CD14-positive monocyte (primary cell): Measurements from ENCODE around the gene HACL1. TPM values are rescaled to one million over a fixed set of nuclear protein-coding genes. Genes with fewer than 3 reads are reported as not detected.

Experiments
- DNase-seq, 3 donors: peaks; one replicate each; pipeline ENCODE4 v3.0.0-alpha.2; 2011 to 2022
- H2AFZ ChIP-seq: 2 replicates; pipeline ENCODE4 v1.6.0; 2012; ENCODE audit warnings: mild to moderate bottlenecking, low read depth, low read length, inconsistent platforms; ENCODE audit not compliant: insufficient read depth, poor library complexity, severe bottlenecking
- H3K27ac ChIP-seq, 2 donors: 1 replicate in 1 of 2; 2 replicates in 1 of 2; pipeline ENCODE4 v1.5.1; 2012 to 2013; ENCODE audit warnings: low read length in 2 of 2, control low read depth in 1 of 2, inconsistent platforms in 1 of 2, low read depth in 1 of 2, mild to moderate bottlenecking in 1 of 2
- H3K27me3 ChIP-seq, 2 donors: one replicate each; pipeline versions ENCODE4 v1.6.0 to v1.6.1; 2011 to 2013; ENCODE audit warnings: low read length in 2 of 2; ENCODE audit not compliant: control insufficient read depth in 2 of 2, insufficient read depth in 2 of 2
- H3K36me3 ChIP-seq, 2 donors: replicated peaks in 1 of 2; 1 replicate in 1 of 2; 2 replicates in 1 of 2; pipeline versions ENCODE4 v1.5.1 to v1.6.1; 2012 to 2013; ENCODE audit warnings: low read length in 2 of 2, control low read depth in 1 of 2, inconsistent platforms in 1 of 2, mild to moderate bottlenecking in 1 of 2; ENCODE audit not compliant: insufficient read depth in 2 of 2, control insufficient read depth in 1 of 2
- H3K4me1 ChIP-seq, 2 donors: 1 replicate in 1 of 2; 2 replicates in 1 of 2; pipeline versions ENCODE4 v1.5.1 to v1.6.1; 2012 to 2013; ENCODE audit warnings: low read length in 2 of 2, control low read depth in 1 of 2, inconsistent platforms in 1 of 2, mild to moderate bottlenecking in 1 of 2, moderate library complexity in 1 of 2; ENCODE audit not compliant: insufficient read depth in 2 of 2, control insufficient read depth in 1 of 2
- H3K4me2 ChIP-seq: replicated peaks from 2 replicates; pipeline ENCODE3; 2012; ENCODE audit warnings: low read length, moderate library complexity, mild to moderate bottlenecking; ENCODE audit not compliant: poor library complexity, severe bottlenecking; ENCODE audit errors: extremely low read depth
- H3K4me3 ChIP-seq, 3 experiments: fragments of 200-600 bp in 1 of 3; sonication (generic) in 1 of 3; replicated peaks in 1 of 3; 1 replicate in 2 of 3; 2 replicates in 1 of 3; pipeline ENCODE4 v1.5.1; 2011 to 2013; ENCODE audit warnings: low read length in 3 of 3, mild to moderate bottlenecking in 3 of 3, control low read depth in 2 of 3, low read depth in 2 of 3, inconsistent platforms in 1 of 3, moderate library complexity in 1 of 3
- H3K79me2 ChIP-seq: 2 replicates; pipeline ENCODE4 v1.6.0; 2012; ENCODE audit warnings: mild to moderate bottlenecking, control low read depth, inconsistent platforms, low read length, moderate library complexity; ENCODE audit not compliant: insufficient read depth
- H3K9ac ChIP-seq: 2 replicates; pipeline ENCODE4 v1.6.0; 2017; ENCODE audit warnings: low read length, mild to moderate bottlenecking; ENCODE audit not compliant: insufficient read depth, poor library complexity, severe bottlenecking
- H3K9me3 ChIP-seq, 2 donors: replicated peaks in 1 of 2; 1 replicate in 1 of 2; 2 replicates in 1 of 2; pipeline versions ENCODE4 v1.5.1 to v1.6.1; 2012 to 2013; ENCODE audit warnings: low read length in 2 of 2, control low read depth in 1 of 2; ENCODE audit not compliant: control insufficient read depth in 1 of 2, insufficient read depth in 1 of 2
- H4K20me1 ChIP-seq: 2 replicates; pipeline ENCODE4 v1.6.0; 2012; ENCODE audit warnings: mild to moderate bottlenecking, low read length, control low read depth, moderate library complexity; ENCODE audit not compliant: insufficient read depth
- H3K27ac Mint-ChIP-seq, 7 donors: one replicate each; pipeline ENCODE4 v1.8.0; 2020; ENCODE audit warnings: mild to moderate bottlenecking in 7 of 7, mixed read lengths in 7 of 7, moderate library complexity in 6 of 7, inconsistent platforms in 2 of 7
- H3K27me3 Mint-ChIP-seq, 3 donors: one replicate each; pipeline ENCODE4 v1.8.0; 2021 to 2022; ENCODE audit warnings: low read depth in 3 of 3, mild to moderate bottlenecking in 3 of 3, mixed read lengths in 3 of 3, moderate library complexity in 3 of 3, inconsistent platforms in 1 of 3
- H3K36me3 Mint-ChIP-seq, 2 donors: one replicate each; pipeline ENCODE4 v1.8.0; 2020; ENCODE audit warnings: mixed read lengths in 2 of 2, inconsistent platforms in 1 of 2, mild to moderate bottlenecking in 1 of 2
- H3K4me1 Mint-ChIP-seq: one replicate; pipeline ENCODE4 v1.8.0; 2020; ENCODE audit warnings: mild to moderate bottlenecking, mixed read lengths
- H3K4me3 Mint-ChIP-seq, 2 donors: one replicate each; pipeline ENCODE4 v1.8.0; 2020; ENCODE audit warnings: mild to moderate bottlenecking in 2 of 2, mixed read lengths in 2 of 2, moderate library complexity in 1 of 2
- H3K9me3 Mint-ChIP-seq, 7 donors: one replicate each; pipeline ENCODE4 v1.8.0; 2020 to 2022; ENCODE audit warnings: mixed read lengths in 7 of 7, mild to moderate bottlenecking in 6 of 7, moderate library complexity in 6 of 7, inconsistent platforms in 2 of 7
- CTCF ChIP-seq: fragments of 200-600 bp; IDR thresholded peaks from one replicate; pipeline ENCODE4 v1.8.0; 2022; ENCODE audit warnings: antibody characterized with exemption, mild to moderate bottlenecking
- WGBS: methylation state at CpG from one replicate; pipeline ENCODE4 v1.1.5; 2013; ENCODE audit warnings: missing lambda C conversion rate; ENCODE audit not compliant: insufficient coverage; 5-methylcytosine and 5-hydroxymethylcytosine counted together
- intact Hi-C, 2 donors: fragments of 100-400 bp; cut with micrococcal nuclease; formaldehyde crosslinking; loops; one replicate each; pipeline versions ENCODE4 v1.15.0 to v1.15.1; 2023
- polyA plus RNA-seq, 3 donors: library from polyadenylated mRNA; depleted of rRNA in 1 of 3; unstranded in 2 of 3; stranded (reverse) in 1 of 3; fragments of 300-500 nt in 2 of 3; fragments of >200 nt in 1 of 3; fragmentation: Illumina TruSeq in 2 of 3; gene quantifications; 1 replicate in 2 of 3; 2 replicates in 1 of 3; pipeline ENCODE4 v1.2.3, GENCODE V29; 2012 to 2021

HACL1 gene
- polyA plus RNA-seq, 3 donors, result 12.3 to 27.2 (median 22.3) TPM

GRCh38 chr3:15511156-15511555 lies 90.2 kb downstream of the HACL1 start:
- Histone ChIP-seq H3K27me3 (no peaks in the 10 kb centered on the region), H3K4me2 (no peak overlapping the region), H3K79me2 (no peaks in the 10 kb centered on the region), H3K9me3 (no peaks in the 10 kb centered on the region), H3K4me1 (peaks cover 0 to 3% of the 10 kb centered on the region in 2 donors), H3K4me3 (no peak overlapping the region), H4K20me1 (no peaks in the 10 kb centered on the region), H3K9ac (no peak overlapping the region), H3K36me3 (no peaks in the 10 kb centered on the region), H2AFZ (no peak overlapping the region), H3K27ac (no peak overlapping the region)
- 100% methylated on average over 2 of the region's 3 CpGs for WGBS
- intact Hi-C loops, result no loop called here
- Mint-ChIP-seq H3K4me1 (peaks cover 16% of the 10 kb centered on the region), H3K27me3 (peaks cover 0 to 3% (median 0%) of the 10 kb centered on the region in 3 donors), H3K27ac (peak overlapping the region in 1 of 7 donors; percentile 33), H3K9me3 (no peaks in the 10 kb centered on the region), H3K36me3 (peaks cover 0 to 2% of the 10 kb centered on the region in 2 donors), H3K4me3 (no peak overlapping the region)
- no peak for TF ChIP-seq CTCF
- DNase-seq, result no peak

Other genes starting within 250 kb of the HACL1 start
- 10 to 100 TPM in 1 of 3 donors, 1 to 10 TPM in 2; 4.4 to 15.1 (median 9.1) TPM for gene METTL6, start 174.0 kb downstream of the HACL1 start, polyA plus RNA-seq
- gene EAF1, start 174.0 kb downstream of the HACL1 start, polyA plus RNA-seq, result 10 to 100 TPM in 1 of 3 donors, 1 to 10 TPM in 2; 9.0 to 44.0 (median 9.1) TPM
- 1 to 10 TPM in 1 of 3 donors, under 1 TPM in 2; 0.23 to 1.9 (median 0.73) TPM for gene COLQ, start 79.9 kb downstream of the HACL1 start, polyA plus RNA-seq
- gene BTD, start 176 bp upstream of the HACL1 start, polyA plus RNA-seq, result 10 to 100 TPM; 13.2 to 24.0 (median 19.3) TPM
- 10 to 100 TPM in 1 of 3 donors, 1 to 10 TPM in 2; 5.9 to 11.5 (median 7.9) TPM for gene ANKRD28, start 196.4 kb upstream of the HACL1 start, polyA plus RNA-seq